PC-9 (cell line): ENCODE data around the gene CIT. TPM values are rescaled to one million over a fixed set of nuclear protein-coding genes. Genes with fewer than 3 reads are reported as not detected.
A peak's percentile ranks its signal among the peaks of the same experiment; 100 is the strongest.

Source experiments
- BruUV-seq: library from RNA; stranded (reverse); fragments of 400-500 nt; replicated peaks from 2 replicates; lab custom pipeline; 2021; lab: Mats Ljungman, UMichigan
- CTCF ChIA-PET: fragments of 300-600 bp; sonication (Branson Sonifier 250); formaldehyde crosslinking; loops from one replicate; lab custom pipeline; 2022; ENCODE audit warnings: antibody characterized with exemption; lab: Charles Lee
- POLR2A ChIA-PET: fragments of 300-600 bp; sonication (Branson Sonifier 250); formaldehyde crosslinking; loops from one replicate; lab custom pipeline; 2022; ENCODE audit warnings: antibody characterized with exemption; ENCODE audit not compliant: unreplicated experiment; lab: Charles Lee
- DNase-seq, 2 experiments: peaks; one replicate each; pipeline versions ENCODE4 v3.0.0 to v3.0.0-alpha.2; 2015 to 2022; ENCODE audit warnings: mixed read lengths in 1 of 2
- H2AFZ ChIP-seq: fragments of 200-600 bp; sonication (generic); 2 replicates; pipeline ENCODE4 v1.8.1; 2017; ENCODE audit warnings: antibody characterized with exemption
- H3F3A ChIP-seq: fragments of 200-600 bp; sonication (generic); 2 replicates; pipeline ENCODE4 v1.8.1; 2017; ENCODE audit warnings: antibody characterized with exemption, mild to moderate bottlenecking, low read depth; ENCODE audit not compliant: insufficient read depth
- H3K27ac ChIP-seq: fragments of 200-600 bp; sonication (generic); 2 replicates; pipeline ENCODE4 v1.6.1; 2016; ENCODE audit warnings: mixed run types
- H3K27me3 ChIP-seq: fragments of 200-600 bp; sonication (generic); 2 replicates; pipeline ENCODE4 v1.6.1; 2016; ENCODE audit warnings: low read depth, mixed run types; ENCODE audit not compliant: insufficient read depth
- H3K36me3 ChIP-seq: fragments of 200-600 bp; sonication (generic); 2 replicates; pipeline ENCODE4 v1.6.1; 2016; ENCODE audit warnings: low read depth, mixed run types
- H3K4me1 ChIP-seq: fragments of 200-600 bp; sonication (generic); replicated peaks from 2 replicates; pipeline ENCODE4 v1.6.1; 2016; ENCODE audit warnings: mixed run types; ENCODE audit not compliant: insufficient read depth
- H3K4me2 ChIP-seq: fragments of 200-600 bp; sonication (generic); 2 replicates; pipeline ENCODE4 v1.6.1; 2017; ENCODE audit warnings: mixed run types
- H3K4me3 ChIP-seq: fragments of 200-600 bp; sonication (generic); 2 replicates; pipeline ENCODE4 v1.6.1; 2016; ENCODE audit warnings: mixed run types
- H3K79me2 ChIP-seq: fragments of 200-600 bp; sonication (generic); 2 replicates; pipeline ENCODE4 v1.6.1; 2017; ENCODE audit warnings: low read depth, mixed run types
- H3K9me2 ChIP-seq: fragments of 200-600 bp; sonication (generic); 2 replicates; pipeline ENCODE4 v1.8.1; 2017; ENCODE audit warnings: mild to moderate bottlenecking; ENCODE audit not compliant: insufficient read depth
- H3K9me3 ChIP-seq: fragments of 200-600 bp; sonication (generic); 2 replicates; pipeline ENCODE4 v1.8.1; 2016; ENCODE audit warnings: low read depth; ENCODE audit not compliant: insufficient read depth
- H4K20me1 ChIP-seq: fragments of 200-600 bp; sonication (generic); 2 replicates; pipeline ENCODE4 v1.8.1; 2017; ENCODE audit not compliant: insufficient read depth
- CTCF ChIP-seq: fragments of 200-600 bp; sonication (generic); conservative IDR thresholded peaks from 2 replicates; pipeline ENCODE4 v1.6.1; 2017; ENCODE audit warnings: mixed run types, antibody characterized with exemption, mild to moderate bottlenecking, moderate library complexity
- EZH2 ChIP-seq: fragments of 200-600 bp; sonication (generic); IDR thresholded peaks from 2 replicates; pipeline ENCODE4 v1.8.0; 2017; ENCODE audit warnings: antibody characterized with exemption, low read depth
- intact Hi-C: fragments of 100-400 bp; cut with micrococcal nuclease; formaldehyde crosslinking; loops from one replicate; pipeline ENCODE4 v1.10.0; 2022; ENCODE audit not compliant: unreplicated experiment
- total RNA-seq: library from RNA; stranded (reverse); gene quantifications from 2 replicates; pipeline ENCODE4 v1.2.3, GENCODE V29; 2021

The CIT gene
- total RNA-seq, 1 experiment from 2014 or later = 81.8 TPM

DNA sequence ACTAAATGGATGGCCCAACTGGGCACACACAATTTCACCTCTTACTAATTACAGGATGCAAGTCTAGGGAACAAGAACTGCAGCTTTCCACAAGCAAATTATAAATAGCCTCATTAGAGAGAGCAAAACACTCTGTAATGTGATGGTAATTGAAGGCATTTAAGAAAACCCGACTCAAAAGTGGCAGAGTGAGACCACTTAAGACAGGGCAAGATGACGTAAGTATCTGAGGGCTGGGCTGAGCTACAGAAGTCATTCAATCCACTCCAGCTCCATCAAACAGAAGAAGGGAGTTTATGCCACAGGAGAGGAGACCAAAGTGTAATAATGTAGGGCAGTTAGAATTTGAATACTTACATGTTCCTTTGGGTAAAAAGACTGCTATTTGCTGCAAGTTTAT, 118.9 kb downstream of the CIT start:
- H3K27ac ChIP-seq = no peak overlapping the region
- H3K27me3 ChIP-seq = no peaks in the 10 kb centered on the region
- H3K4me1 ChIP-seq = no peaks in the 10 kb centered on the region
- no peak overlapping the region for H2AFZ ChIP-seq
- H3K79me2 ChIP-seq = no peaks in the 10 kb centered on the region
- no peak for DNase-seq
- no peaks in the 10 kb centered on the region for H4K20me1 ChIP-seq
- TF ChIP-seq CTCF = no peak
- no peak for TF ChIP-seq EZH2
- H3K9me2 ChIP-seq = no peaks in the 10 kb centered on the region
- ChIA-PET POLR2A (no interaction called here), CTCF (no interaction called here)
- intact Hi-C loops = no loop called here
- no peaks in the 10 kb centered on the region for H3F3A ChIP-seq
- no peak overlapping the region for H3K4me2 ChIP-seq
- H3K36me3 ChIP-seq = no peaks in the 10 kb centered on the region
- no TSS peak for BruUV-seq
- H3K4me3 ChIP-seq = no peak overlapping the region
- H3K9me3 ChIP-seq = no peaks in the 10 kb centered on the region

- CTCF ChIA-PET = no interaction called here
- no peak for TF ChIP-seq EZH2
- TF ChIP-seq CTCF = no peak
- Histone ChIP-seq H2AFZ (no peak overlapping the region), H3K9me2 (no peaks in the 10 kb centered on the region), H3K4me3 (no peak overlapping the region), H3K36me3 (no peaks in the 10 kb centered on the region), H3K4me2 (no peak overlapping the region), H3K9me3 (no peaks in the 10 kb centered on the region), H3F3A (no peaks in the 10 kb centered on the region), H3K79me2 (no peaks in the 10 kb centered on the region), H3K27me3 (no peaks in the 10 kb centered on the region), H3K27ac (no peak overlapping the region), H4K20me1 (no peaks in the 10 kb centered on the region), H3K4me1 (no peaks in the 10 kb centered on the region)
- no peak for DNase-seq
- POLR2A ChIA-PET = no interaction called here
- intact Hi-C loops = no loop called here
- BruUV-seq = no TSS peak
These were observed 125.2 kb downstream of the CIT start for GRCh38 chr12:119751961-119752360.

- Histone ChIP-seq H3K79me2 (no peaks in the 10 kb centered on the region), H3K4me1 (no peaks in the 10 kb centered on the region), H3K9me2 (no peaks in the 10 kb centered on the region), H3K27me3 (no peaks in the 10 kb centered on the region), H4K20me1 (no peaks in the 10 kb centered on the region), H3K4me2 (no peak overlapping the region), H3K9me3 (no peaks in the 10 kb centered on the region), H3K36me3 (no peaks in the 10 kb centered on the region), H3K27ac (no peak overlapping the region), H2AFZ (no peak overlapping the region), H3K4me3 (no peak overlapping the region), H3F3A (no peaks in the 10 kb centered on the region)
- intact Hi-C loops = no loop called here
- POLR2A ChIA-PET = no interaction called here
- CTCF ChIA-PET = no interaction called here
- TF ChIP-seq CTCF (no peak), EZH2 (no peak)
- BruUV-seq = TSS peak; percentile 13
- DNase-seq = no peak
These were observed 127.5 kb downstream of the CIT start for GRCh38 chr12:119749666-119750065.
